Endothelial cell of umbilical vein (primary cell): Measurements from ENCODE around the gene RRP1B. TPM values are rescaled to one million over a fixed set of nuclear protein-coding genes. Genes with fewer than 3 reads are reported as not detected.

Source experiments
- BruUV-seq: library from RNA; stranded (reverse); fragments of 400-500 nt; replicated peaks from 2 replicates; lab custom pipeline; 2021; lab: Mats Ljungman, UMichigan
- CTCF ChIA-PET: fragments of 300-600, 350-600 bp; sonication (Branson Sonifier 250); formaldehyde crosslinking; loops from one replicate; lab custom pipeline; 2021; ENCODE audit warnings: antibody characterized with exemption, inconsistent platforms; lab: Charles Lee
- POLR2A ChIA-PET: fragments of 300-600, 350-600 bp; sonication (Branson Sonifier 250); formaldehyde crosslinking; loops from one replicate; lab custom pipeline; 2021; ENCODE audit warnings: antibody characterized with exemption, inconsistent platforms; lab: Charles Lee
- DNase-seq: peaks from one replicate; pipeline ENCODE4 v3.0.0-alpha.2; 2011; ENCODE audit warnings: low read depth, low spot score
- FAIRE-seq: peaks from 2 replicates; lab custom pipeline; 2011; peaks lifted over from hg19 to GRCh38; lab: Jason Lieb, UNC
- H2AFZ ChIP-seq: 2 replicates; pipeline ENCODE4 v1.6.0; 2012; ENCODE audit warnings: low read depth, low read length, control low read depth, inconsistent platforms
- H3K27ac ChIP-seq: 2 replicates; pipeline ENCODE4 v1.5.1; 2011; ENCODE audit warnings: low read depth, mild to moderate bottlenecking, control low read depth, low read length, moderate library complexity; ENCODE audit not compliant: insufficient read depth
- H3K27me3 ChIP-seq, 2 experiments: 2 replicates each; pipeline versions ENCODE4 v1.6.0 to v1.6.1; 2011; ENCODE audit warnings: low read length in 2 of 2, mixed read lengths in 1 of 2; ENCODE audit not compliant: control insufficient read depth in 2 of 2, insufficient read depth in 2 of 2
- H3K36me3 ChIP-seq, 2 experiments: 2 replicates in 1 of 2; 3 replicates in 1 of 2; pipeline ENCODE4 v1.5.1; 2011; ENCODE audit warnings: low read length in 2 of 2, mild to moderate bottlenecking in 1 of 2, moderate library complexity in 1 of 2; ENCODE audit not compliant: control insufficient read depth in 2 of 2, insufficient read depth in 2 of 2; ENCODE audit errors: extremely low read depth in 1 of 2
- H3K4me1 ChIP-seq: 3 replicates; pipeline ENCODE4 v1.5.1; 2011; ENCODE audit warnings: mild to moderate bottlenecking, low read length; ENCODE audit not compliant: control insufficient read depth, insufficient read depth; ENCODE audit errors: extremely low read depth
- H3K4me2 ChIP-seq: 2 replicates; pipeline ENCODE4 v1.6.1; 2011; ENCODE audit warnings: low read length, control low read depth, mixed read lengths; ENCODE audit not compliant: insufficient read depth
- H3K4me3 ChIP-seq, 3 experiments: fragments of 200-600 bp in 1 of 3; sonication (generic), shearing (Covaris generic) in 1 of 3; replicated peaks in 1 of 3; 2 replicates each; pipeline ENCODE4 v1.5.1; 2011 to 2016; ENCODE audit warnings: control low read depth in 3 of 3, low read length in 3 of 3, mild to moderate bottlenecking in 2 of 3, inconsistent platforms in 1 of 3, low read depth in 1 of 3, moderate library complexity in 1 of 3; ENCODE audit not compliant: insufficient read depth in 1 of 3
- H3K79me2 ChIP-seq: 2 replicates; pipeline ENCODE4 v1.6.0; 2012; ENCODE audit warnings: low read length, inconsistent platforms; ENCODE audit not compliant: control insufficient read depth, insufficient read depth
- H3K9ac ChIP-seq: replicated peaks from 2 replicates; pipeline ENCODE3; 2011; ENCODE audit warnings: low read length, control low read depth; ENCODE audit not compliant: insufficient read depth; ENCODE audit errors: extremely low read depth
- H3K9me1 ChIP-seq: replicated peaks from 3 replicates; pipeline ENCODE4 v1.6.0; 2011; ENCODE audit warnings: mild to moderate bottlenecking, low read length; ENCODE audit not compliant: control insufficient read depth, insufficient read depth; ENCODE audit errors: extremely low read depth
- H3K9me3 ChIP-seq: replicated peaks from 2 replicates; pipeline ENCODE4 v1.5.1; 2012; ENCODE audit warnings: low read length, inconsistent platforms; ENCODE audit not compliant: control insufficient read depth, insufficient read depth
- H4K20me1 ChIP-seq: replicated peaks from 2 replicates; pipeline ENCODE3; 2011; ENCODE audit warnings: mild to moderate bottlenecking, low read length; ENCODE audit not compliant: control insufficient read depth, insufficient read depth; ENCODE audit errors: extremely low read depth
- CTCF ChIP-seq, 2 donors: IDR thresholded peaks; 1 replicate in 1 of 2; 2 replicates in 1 of 2; pipeline ENCODE4 v1.5.1; 2011; ENCODE audit warnings: low read length in 2 of 2, mild to moderate bottlenecking in 2 of 2, moderate library complexity in 2 of 2, control low read depth in 1 of 2, inconsistent platforms in 1 of 2, low read depth in 1 of 2; ENCODE audit not compliant: insufficient read depth in 1 of 2; ENCODE audit errors: extremely low read depth in 1 of 2
- EZH2 ChIP-seq: IDR thresholded peaks from 2 replicates; pipeline ENCODE4 v1.6.1; 2012; ENCODE audit warnings: borderline replicate concordance, low read depth, mild to moderate bottlenecking, moderate library complexity, low read length, inconsistent platforms; ENCODE audit not compliant: severe bottlenecking
- FOS ChIP-seq: IDR thresholded peaks from 2 replicates; pipeline ENCODE4 v1.6.1; 2011; ENCODE audit warnings: mild to moderate bottlenecking, low read length, moderate library complexity, borderline replicate concordance; ENCODE audit not compliant: insufficient read depth
- GATA2 ChIP-seq: IDR thresholded peaks from 2 replicates; pipeline ENCODE4 v1.7.0; 2011; ENCODE audit warnings: low read depth, mild to moderate bottlenecking, moderate library complexity, mixed read lengths, low read length; ENCODE audit not compliant: insufficient read length, insufficient read depth
- JUN ChIP-seq: IDR thresholded peaks from 2 replicates; pipeline ENCODE4 v1.6.1; 2011; ENCODE audit warnings: borderline replicate concordance, low read depth; ENCODE audit not compliant: insufficient read length, insufficient read depth
- MAX ChIP-seq: IDR thresholded peaks from 2 replicates; pipeline ENCODE4 v1.6.1; 2011; ENCODE audit not compliant: insufficient read depth, insufficient read length
- MYC ChIP-seq: IDR thresholded peaks from one replicate; pipeline ENCODE4 v1.6.1; 2011; ENCODE audit warnings: mild to moderate bottlenecking, low read depth, low read length
- POLR2A ChIP-seq: IDR thresholded peaks from 2 replicates; pipeline ENCODE4 v1.6.1; 2012; ENCODE audit warnings: low read depth, mild to moderate bottlenecking, control low read depth, low read length
- POLR2AphosphoS5 ChIP-seq: IDR thresholded peaks from 2 replicates; pipeline ENCODE4 v1.6.1; 2012; ENCODE audit warnings: low read depth, mild to moderate bottlenecking, control low read depth, low read length, moderate library complexity; ENCODE audit not compliant: insufficient read depth
- dilution Hi-C: fragments of 300-500 bp; cut with MboI; formaldehyde crosslinking; loops from one replicate; pipeline ENCODE4 v1.15.0; 2019; ENCODE audit warnings: low sequenced_read_pairs; ENCODE audit not compliant: extremely low pct_ligation_motif_present
- intact Hi-C: fragments of 100-400 bp; cut with micrococcal nuclease; formaldehyde crosslinking; loops from one replicate; pipeline ENCODE4 v1.10.0; 2022
- polyA plus RNA-seq, 4 experiments: library from polyadenylated mRNA; depleted of rRNA in 3 of 4; stranded (reverse) in 3 of 4; unstranded in 1 of 4; fragments of >200 nt; gene quantifications; 2 replicates each; pipeline versions ENCODE4 v1.2.1 to v1.2.3, GENCODE V29; 2011 to 2012; ENCODE audit warnings: missing spikeins in 1 of 4
- total RNA-seq: library from RNA; stranded (reverse); gene quantifications from 2 replicates; pipeline ENCODE4 v1.2.3, GENCODE V29; 2021

RRP1B gene
- total and polyA plus RNA-seq, 2 donors (not counting 3 experiments of a cell fraction or from before 2014, with no cell fraction given) = 13.0 to 39.9 TPM

- Histone ChIP-seq H3K9ac (no peak overlapping the region), H3K4me1 (no peaks in the 10 kb centered on the region), H3K4me2 (no peak overlapping the region), H3K27me3 (no peaks in the 10 kb centered on the region), H2AFZ (no peak overlapping the region), H3K36me3 (peaks cover 0 to 5% of the 10 kb centered on the region in 2 experiments), H4K20me1 (no peaks in the 10 kb centered on the region), H3K9me3 (no peaks in the 10 kb centered on the region), H3K9me1 (no peaks in the 10 kb centered on the region), H3K27ac (no peak overlapping the region), H3K4me3 (no peak overlapping the region), H3K79me2 (no peaks in the 10 kb centered on the region)
- no peak for TF ChIP-seq JUN
- TF ChIP-seq GATA2 = no peak
- no peak for TF ChIP-seq POLR2A
- BruUV-seq = no TSS peak
- ChIA-PET CTCF (interaction anchor here (0.8 to 1.4 kb wide), 3 partner anchors 13 to 234 kb away, joined by 3 to 7 read pairs (median 3); no protein-coding TSS in a partner anchor), POLR2A (no interaction called here)
- FAIRE-seq (no peak), DNase-seq (no peak)
- dilution Hi-C loops = no loop called here
- intact Hi-C loops = no loop called here
These were observed 82.2 kb downstream of the RRP1B start for GRCh38 chr21:43741423-43742096.

- dilution Hi-C loops (no loop called here), intact Hi-C loops (no loop called here)
- Histone ChIP-seq H3K9me1 (no peaks in the 10 kb centered on the region), H3K9me3 (no peaks in the 10 kb centered on the region), H3K4me2 (no peak overlapping the region), H3K4me3 (no peak overlapping the region), H3K27ac (no peak overlapping the region), H3K36me3 (peaks cover 0 to 5% of the 10 kb centered on the region in 2 experiments), H3K79me2 (no peaks in the 10 kb centered on the region), H3K27me3 (no peaks in the 10 kb centered on the region), H3K4me1 (no peaks in the 10 kb centered on the region), H3K9ac (no peak overlapping the region), H4K20me1 (no peaks in the 10 kb centered on the region), H2AFZ (no peak overlapping the region)
- TF ChIP-seq POLR2AphosphoS5 = no peak
- TF ChIP-seq FOS = no peak
- no peak for TF ChIP-seq CTCF (IDR thresholded peaks at IDR 0.05; ENCODE audit: extremely low read depth in 1 of 2, insufficient read depth in 1 of 2, low read depth in 1 of 2, low read length in 2 of 2)
- TF ChIP-seq GATA2 = no peak
- TF ChIP-seq MAX = no peak
- no peak for TF ChIP-seq JUN
- no peak for TF ChIP-seq EZH2
- no peak for TF ChIP-seq POLR2A
- no peak for TF ChIP-seq MYC
- CTCF ChIA-PET = no interaction called here
- DNase-seq (no peak), FAIRE-seq (no peak)
- no TSS peak for BruUV-seq
- POLR2A ChIA-PET = no interaction called here
These were observed 84.6 kb downstream of the RRP1B start for GRCh38 chr21:43743947-43744346.
